Cardiac fibroblast (primary cell): ENCODE results near the gene CECR2.

ENCODE experiments used
- DNase-seq, 2 donors: peaks; one replicate each; pipeline versions ENCODE4 v3.0.0 to v3.0.0-alpha.2; 2010; ENCODE audit warnings: low read depth in 2 of 2
- H3K4me3 ChIP-seq, 2 donors: replicated peaks in 1 of 2; 1 replicate in 1 of 2; 2 replicates in 1 of 2; pipeline ENCODE4 v1.5.1; 2011; ENCODE audit warnings: low read depth in 2 of 2, low read length in 2 of 2, mild to moderate bottlenecking in 2 of 2, moderate library complexity in 1 of 2
- CTCF ChIP-seq: IDR thresholded peaks from one replicate; pipeline ENCODE4 v1.5.1; 2011; ENCODE audit warnings: low read depth, mild to moderate bottlenecking, low read length, inconsistent platforms

Gene CECR2

GRCh38 chr22:17347724-17348123, 21.5 kb upstream of the CECR2 start:
- no peak overlapping the region for H3K4me3 ChIP-seq
- no peak for DNase-seq
- TF ChIP-seq CTCF, result no peak

GRCh38 chr22:17348464-17349103, 20.7 kb upstream of the CECR2 start:
- no peak for TF ChIP-seq CTCF
- DNase-seq, result no peak
- H3K4me3 ChIP-seq, result no peak overlapping the region

- no peak for DNase-seq
- no peak overlapping the region for H3K4me3 ChIP-seq
- no peak for TF ChIP-seq CTCF
Observed at GRCh38 chr22:17349172-17349571, 20.1 kb upstream of the CECR2 start.

GRCh38 chr22:17350292-17350691, 19.0 kb upstream of the CECR2 start:
- TF ChIP-seq CTCF, result no peak
- H3K4me3 ChIP-seq, result no peak overlapping the region
- peak in 1 of 2 donors; percentile 27 for DNase-seq

GRCh38 chr22:17352798-17353197, 16.5 kb upstream of the CECR2 start:
- no peak for TF ChIP-seq CTCF
- no peak overlapping the region for H3K4me3 ChIP-seq
- no peak for DNase-seq

GRCh38 chr22:17357688-17358087, 11.6 kb upstream of the CECR2 start:
- TF ChIP-seq CTCF, result no peak
- H3K4me3 ChIP-seq, result no peak overlapping the region
- no peak for DNase-seq

GRCh38 chr22:17358415-17358814, 10.8 kb upstream of the CECR2 start:
- TF ChIP-seq CTCF, result no peak
- DNase-seq, result no peak

More at GRCh38 chr22:17358415-17358814, 10.8 kb upstream of the CECR2 start:
- no peak overlapping the region for H3K4me3 ChIP-seq
